Esophagus muscularis mucosa (tissue), 4 donors: ENCODE results near the gene ATP5MG.

Source experiments
- CTCF ChIP-seq, 3 experiments: fragments of 200-600 bp in 2 of 3; fragments of 450-650 bp in 1 of 3; sonication (generic) in 2 of 3; IDR thresholded peaks; one replicate each; pipeline ENCODE4 v1.5.1; 2017 to 2019; ENCODE audit warnings: antibody characterized with exemption in 3 of 3, mild to moderate bottlenecking in 2 of 3, moderate library complexity in 1 of 3
- EP300 ChIP-seq: sonication (generic); formaldehyde crosslinking; IDR thresholded peaks from one replicate; pipeline ENCODE4 v1.6.1; 2017; ENCODE audit warnings: antibody characterized with exemption
- POLR2A ChIP-seq: fragments of 450-650 bp; IDR thresholded peaks from one replicate; pipeline ENCODE4 v1.6.1; 2017; ENCODE audit warnings: antibody characterized with exemption, moderate library complexity, mild to moderate bottlenecking, low read depth
- POLR2AphosphoS5 ChIP-seq, 2 donors: sonication (generic); formaldehyde crosslinking; IDR thresholded peaks; one replicate each; pipeline ENCODE4 v1.6.1; 2017; ENCODE audit warnings: antibody characterized with exemption in 2 of 2

DNA sequence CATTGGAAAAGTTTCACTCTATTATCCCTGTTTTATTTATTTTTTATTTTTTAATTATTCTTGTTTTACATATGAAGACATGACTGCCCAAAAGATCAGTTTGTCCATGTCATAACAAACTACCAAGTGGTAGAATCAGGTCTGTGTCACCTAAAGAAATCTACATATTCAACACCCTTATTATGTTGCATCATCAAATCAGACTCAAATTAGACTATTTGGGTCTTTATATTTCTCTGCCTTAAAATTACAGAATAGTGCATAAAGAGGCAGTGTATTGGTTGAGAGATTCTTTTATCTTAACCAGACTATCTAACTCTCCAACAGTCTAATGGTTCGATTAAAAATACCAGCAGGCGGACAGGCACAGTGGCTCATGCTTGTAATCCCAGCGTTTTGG is 18.5 kb upstream of the ATP5MG start:
- no peak for TF ChIP-seq CTCF (IDR thresholded peaks at IDR 0.05)
- no peak for TF ChIP-seq EP300
- no peak for TF ChIP-seq POLR2A
- TF ChIP-seq POLR2AphosphoS5 (IDR thresholded peaks at IDR 0.05): no peak
